ENCODE data around the gene TFPI.

The TFPI gene

GRCh38 chr2:187495324-187495723, 58.9 kb downstream of the TFPI start:
- H2AFZ ChIP-seq (ENCODE audit: low read depth), result no peak overlapping the region
- H3K4me1 ChIP-seq (ENCODE audit: low read depth, poor library complexity, severe bottlenecking), result peaks cover 3% of the 10 kb centered on the region
- H3K4me2 ChIP-seq, result no peak overlapping the region
- H3K27ac ChIP-seq, result no peak overlapping the region
- H4K20me1 ChIP-seq (ENCODE audit: insufficient read depth), result no peaks in the 10 kb centered on the region
- H3K27me3 ChIP-seq (ENCODE audit: insufficient read depth, low read depth), result no peaks in the 10 kb centered on the region
- no peaks in the 10 kb centered on the region for H3K79me2 ChIP-seq (ENCODE audit: insufficient read depth, low read depth)
- H3K36me3 ChIP-seq (ENCODE audit: insufficient read depth), result no peaks in the 10 kb centered on the region
- H3K4me3 ChIP-seq (IDR thresholded peaks at IDR 0.05; ENCODE audit: insufficient read depth, low read depth, low read length), result no peak overlapping the region
- no peak for TF ChIP-seq CTCF (conservative IDR thresholded peaks at IDR 0.05; ENCODE audit: low read depth, low read length)
- no peak overlapping the region for H3K9ac ChIP-seq

GRCh38 chr2:187493877-187494568, 60.2 kb downstream of the TFPI start:
- H3K4me2 ChIP-seq, result no peak overlapping the region
- no peak overlapping the region for H3K4me3 ChIP-seq (IDR thresholded peaks at IDR 0.05; ENCODE audit: insufficient read depth, low read depth, low read length)
- H3K4me1 ChIP-seq (ENCODE audit: low read depth, poor library complexity, severe bottlenecking), result peaks cover 3% of the 10 kb centered on the region
- H3K36me3 ChIP-seq (ENCODE audit: insufficient read depth), result no peaks in the 10 kb centered on the region
- no peak overlapping the region for H2AFZ ChIP-seq (ENCODE audit: low read depth)
- TF ChIP-seq CTCF (conservative IDR thresholded peaks at IDR 0.05; ENCODE audit: low read depth, low read length), result no peak
- H3K27me3 ChIP-seq (ENCODE audit: insufficient read depth, low read depth), result no peaks in the 10 kb centered on the region
- H4K20me1 ChIP-seq (ENCODE audit: insufficient read depth), result no peaks in the 10 kb centered on the region
- H3K9ac ChIP-seq, result no peak overlapping the region
- H3K79me2 ChIP-seq (ENCODE audit: insufficient read depth, low read depth), result no peaks in the 10 kb centered on the region
- no peak overlapping the region for H3K27ac ChIP-seq

- no peak overlapping the region for H3K9ac ChIP-seq
- TF ChIP-seq CTCF (conservative IDR thresholded peaks at IDR 0.05; ENCODE audit: low read depth, low read length), result no peak
- H3K4me3 ChIP-seq (IDR thresholded peaks at IDR 0.05; ENCODE audit: insufficient read depth, low read depth, low read length), result no peak overlapping the region
- H3K4me1 ChIP-seq (ENCODE audit: low read depth, poor library complexity, severe bottlenecking), result peaks cover 3% of the 10 kb centered on the region
- no peaks in the 10 kb centered on the region for H3K79me2 ChIP-seq (ENCODE audit: insufficient read depth, low read depth)
- H3K4me2 ChIP-seq, result no peak overlapping the region
- H3K36me3 ChIP-seq (ENCODE audit: insufficient read depth), result no peaks in the 10 kb centered on the region
- no peaks in the 10 kb centered on the region for H4K20me1 ChIP-seq (ENCODE audit: insufficient read depth)
- no peak overlapping the region for H2AFZ ChIP-seq (ENCODE audit: low read depth)
- no peaks in the 10 kb centered on the region for H3K27me3 ChIP-seq (ENCODE audit: insufficient read depth, low read depth)
- no peak overlapping the region for H3K27ac ChIP-seq
These were observed 61.1 kb downstream of the TFPI start for GRCh38 chr2:187493180-187493579.

- H3K9ac ChIP-seq, result no peak overlapping the region
- H2AFZ ChIP-seq (ENCODE audit: low read depth), result no peak overlapping the region
- H3K36me3 ChIP-seq (ENCODE audit: insufficient read depth), result no peaks in the 10 kb centered on the region
- TF ChIP-seq CTCF (conservative IDR thresholded peaks at IDR 0.05; ENCODE audit: low read depth, low read length), result no peak
- H3K4me2 ChIP-seq, result no peak overlapping the region
- no peak overlapping the region for H3K4me3 ChIP-seq (IDR thresholded peaks at IDR 0.05; ENCODE audit: insufficient read depth, low read depth, low read length)
- no peaks in the 10 kb centered on the region for H4K20me1 ChIP-seq (ENCODE audit: insufficient read depth)
- no peaks in the 10 kb centered on the region for H3K79me2 ChIP-seq (ENCODE audit: insufficient read depth, low read depth)
- H3K27me3 ChIP-seq (ENCODE audit: insufficient read depth, low read depth), result no peaks in the 10 kb centered on the region
- H3K4me1 ChIP-seq (ENCODE audit: low read depth, poor library complexity, severe bottlenecking), result no peaks in the 10 kb centered on the region
- no peak overlapping the region for H3K27ac ChIP-seq
These were observed 68.0 kb downstream of the TFPI start for GRCh38 chr2:187486241-187486640.
